ENCODE data around the gene IQCK. TPM values are rescaled to one million over a fixed set of nuclear protein-coding genes. Genes with fewer than 3 reads are reported as not detected.
"Not testable (repeated sequence)": the region's sequence is repeated elsewhere in the genome, so short reads cannot be mapped to it uniquely, and the experiment has no call there.

IQCK gene
- total RNA-seq, 2 donors from 2014 or later = 7.5 to 14.4 TPM

DNA sequence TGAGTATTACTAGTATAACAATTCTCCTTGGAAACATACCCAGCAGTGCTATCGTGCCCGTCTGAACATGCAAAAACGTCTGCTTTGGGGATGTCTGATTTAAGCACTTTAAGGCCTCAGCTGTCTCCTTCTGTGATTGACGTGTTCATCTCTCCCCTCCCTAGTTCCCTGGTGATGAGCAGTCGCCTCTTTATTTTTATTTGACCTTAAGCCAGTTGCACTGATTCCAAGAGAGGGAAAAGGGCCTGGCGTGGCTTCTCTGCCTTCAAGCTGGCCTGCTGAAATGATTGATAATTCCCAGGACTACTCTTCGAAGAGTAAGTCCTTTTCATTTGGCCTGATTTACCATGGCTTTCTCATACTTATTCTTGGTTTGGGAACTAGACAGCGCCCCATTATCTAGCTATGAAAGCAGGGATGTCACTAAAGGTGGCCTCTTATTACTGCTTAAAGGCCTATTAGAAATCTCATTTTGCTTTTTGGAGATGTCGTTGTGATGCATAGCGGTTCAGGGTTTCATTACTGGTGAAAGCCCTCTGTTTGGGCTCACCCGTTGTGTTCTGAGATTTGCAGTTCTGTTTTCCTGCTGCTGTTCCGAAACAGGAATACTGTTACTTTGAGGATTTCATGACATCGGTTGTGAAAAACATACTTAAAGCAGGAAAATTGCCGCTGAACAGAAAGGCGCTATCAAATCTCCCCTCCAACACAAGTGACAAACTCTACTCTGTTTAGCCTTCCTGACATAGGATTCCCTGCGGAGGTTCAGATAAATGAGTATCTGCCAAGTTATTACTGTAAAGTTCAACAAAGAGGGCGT, 65.5 kb downstream of the IQCK start:
- Histone ChIP-seq H3K4me3 (no peak overlapping the region), H3K27me3 (no peaks in the 10 kb centered on the region), H3K36me3 (no peaks in the 10 kb centered on the region), H3K4me1 (peaks cover 0 to 13% of the 10 kb centered on the region in 2 donors), H3K9me3 (no peaks in the 10 kb centered on the region), H3K27ac (no peak overlapping the region)
- DNase-seq (ENCODE audit: low spot score) = no peak
- TF ChIP-seq CTCF (IDR thresholded peaks at IDR 0.05) = no peak

DNA sequence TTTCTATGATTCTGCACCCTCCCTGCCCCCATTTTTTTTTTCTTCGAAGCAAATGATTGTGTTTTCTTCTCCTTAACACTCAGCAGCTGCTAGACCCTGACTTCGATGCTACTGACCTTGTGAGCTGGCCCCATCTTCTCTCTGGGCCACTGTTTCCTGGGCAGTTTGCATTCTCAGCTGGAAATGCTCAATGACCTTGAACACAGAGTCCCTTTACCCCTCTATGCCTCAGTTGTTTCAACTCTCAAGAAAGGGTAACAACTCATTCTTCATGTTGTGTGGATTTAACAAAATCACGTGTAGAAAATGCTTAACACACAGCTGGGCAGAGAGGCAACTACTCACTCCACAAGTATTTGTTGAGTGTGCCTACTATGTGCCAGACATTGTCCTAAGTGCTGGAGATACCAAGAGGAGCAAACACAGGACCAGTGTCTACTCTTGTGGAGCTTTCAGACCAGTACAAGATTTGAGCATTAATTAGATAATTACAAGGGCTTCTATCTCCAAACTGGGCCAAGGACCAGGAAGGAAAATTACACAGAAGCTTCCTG, 66.2 kb downstream of the IQCK start:
- H3K27me3 ChIP-seq = no peaks in the 10 kb centered on the region
- H3K4me1 ChIP-seq = peaks cover 0 to 13% of the 10 kb centered on the region in 2 donors
- no peak overlapping the region for H3K4me3 ChIP-seq
- H3K36me3 ChIP-seq = no peaks in the 10 kb centered on the region
- DNase-seq (ENCODE audit: low spot score) = no peak
- TF ChIP-seq CTCF (IDR thresholded peaks at IDR 0.05) = no peak
- no peaks in the 10 kb centered on the region for H3K9me3 ChIP-seq
- no peak overlapping the region for H3K27ac ChIP-seq

- TF ChIP-seq CTCF (IDR thresholded peaks at IDR 0.05) = no peak
- Histone ChIP-seq H3K27ac (no peak overlapping the region), H3K4me1 (peaks cover 0 to 13% of the 10 kb centered on the region in 2 donors), H3K4me3 (no peak overlapping the region), H3K36me3 (no peaks in the 10 kb centered on the region), H3K9me3 (no peaks in the 10 kb centered on the region), H3K27me3 (no peaks in the 10 kb centered on the region)
- DNase-seq (ENCODE audit: low spot score) = no peak
These were observed 67.0 kb downstream of the IQCK start for GRCh38 chr16:19785081-19785480.

DNA sequence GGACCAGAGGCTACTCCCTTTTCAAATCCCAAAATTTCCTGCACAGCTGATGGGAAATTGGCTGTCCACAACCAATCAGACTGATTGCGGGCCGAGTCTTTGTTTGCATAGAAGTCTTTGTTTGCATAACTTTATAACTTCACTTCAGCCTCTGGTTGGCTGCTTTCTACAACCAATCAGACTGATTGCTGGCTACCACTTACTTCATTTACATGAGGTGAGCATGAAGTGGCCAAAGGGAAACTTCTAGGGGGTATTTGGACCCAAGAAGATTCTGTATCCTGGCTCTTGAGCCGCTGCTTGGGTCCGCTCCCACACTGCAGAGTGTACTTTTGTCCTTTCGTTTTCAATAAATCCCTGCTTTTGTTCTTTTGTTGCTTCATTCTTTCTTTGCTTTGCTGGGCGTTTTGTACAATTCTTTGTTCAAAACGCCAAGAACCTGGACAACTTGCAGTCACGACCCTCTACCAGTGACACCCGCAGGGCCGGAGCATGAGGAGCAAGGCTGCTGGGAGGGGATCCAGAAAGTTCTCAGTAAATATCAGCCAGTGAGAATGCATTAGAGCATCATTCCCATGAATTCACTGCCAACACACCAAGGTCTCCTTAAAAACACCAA, 67.5 kb downstream of the IQCK start:
- Histone ChIP-seq H3K27me3 (no peaks in the 10 kb centered on the region), H3K27ac (no peak overlapping the region), H3K36me3 (no peaks in the 10 kb centered on the region), H3K4me1 (peaks cover 0 to 13% of the 10 kb centered on the region in 2 donors), H3K9me3 (no peaks in the 10 kb centered on the region), H3K4me3 (no peak overlapping the region)
- no peak for TF ChIP-seq CTCF (IDR thresholded peaks at IDR 0.05)
- no peak for DNase-seq (ENCODE audit: low spot score)

DNA sequence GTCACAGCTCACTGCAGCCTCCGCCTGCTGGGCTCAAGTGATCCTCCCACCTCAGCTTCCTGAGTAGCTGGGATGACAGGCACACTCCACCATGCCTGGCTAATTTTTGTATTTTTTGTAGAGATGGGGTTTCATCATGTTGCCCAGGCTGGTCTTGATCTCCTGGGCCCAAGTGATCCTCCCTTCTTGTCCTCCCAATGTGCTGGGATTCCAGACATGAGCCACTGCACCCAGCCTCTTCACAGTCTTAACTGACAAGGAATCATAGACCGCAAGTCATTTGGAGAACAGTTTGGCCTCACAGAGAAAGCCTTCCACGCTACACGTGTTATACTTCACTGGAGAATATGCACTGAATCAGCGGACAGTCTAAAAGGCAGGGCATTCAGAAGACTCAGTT, 83.3 kb downstream of the IQCK start:
- H3K4me1 ChIP-seq; H3K27ac ChIP-seq; DNase-seq (ENCODE audit: low spot score); H3K27me3 ChIP-seq; H3K4me3 ChIP-seq; H3K36me3 ChIP-seq: not testable (repeated sequence)
- H3K9me3 ChIP-seq = peaks cover 0 to 11% of the 10 kb centered on the region in 2 donors

GRCh38 chr16:19801824-19802223, 83.8 kb downstream of the IQCK start:
- DNase-seq (ENCODE audit: low spot score); H3K27ac ChIP-seq; H3K4me3 ChIP-seq; H3K36me3 ChIP-seq; H3K27me3 ChIP-seq; H3K4me1 ChIP-seq: not testable (repeated sequence)
- H3K9me3 ChIP-seq = peaks cover 0 to 11% of the 10 kb centered on the region in 2 donors

Data from right atrium auricular region (tissue), 2 donors.